Measurements from ENCODE around the gene TBX15.

DNA sequence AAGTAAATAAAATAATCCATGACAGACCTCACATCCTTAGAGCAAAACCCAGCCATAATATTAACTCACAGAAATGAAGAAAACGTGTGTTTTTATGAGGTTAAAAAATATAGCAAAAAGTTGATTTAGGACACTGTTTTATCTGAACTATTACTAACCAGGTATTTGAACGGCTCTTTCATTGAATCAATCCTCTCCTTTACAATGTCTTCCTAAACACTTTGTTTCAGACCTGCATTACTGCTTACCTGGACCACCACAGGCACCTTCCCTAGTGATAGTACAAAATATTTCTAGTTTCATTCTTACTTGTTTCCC is 25.0 kb downstream of the TBX15 start:
- TF ChIP-seq, protein P1, sequence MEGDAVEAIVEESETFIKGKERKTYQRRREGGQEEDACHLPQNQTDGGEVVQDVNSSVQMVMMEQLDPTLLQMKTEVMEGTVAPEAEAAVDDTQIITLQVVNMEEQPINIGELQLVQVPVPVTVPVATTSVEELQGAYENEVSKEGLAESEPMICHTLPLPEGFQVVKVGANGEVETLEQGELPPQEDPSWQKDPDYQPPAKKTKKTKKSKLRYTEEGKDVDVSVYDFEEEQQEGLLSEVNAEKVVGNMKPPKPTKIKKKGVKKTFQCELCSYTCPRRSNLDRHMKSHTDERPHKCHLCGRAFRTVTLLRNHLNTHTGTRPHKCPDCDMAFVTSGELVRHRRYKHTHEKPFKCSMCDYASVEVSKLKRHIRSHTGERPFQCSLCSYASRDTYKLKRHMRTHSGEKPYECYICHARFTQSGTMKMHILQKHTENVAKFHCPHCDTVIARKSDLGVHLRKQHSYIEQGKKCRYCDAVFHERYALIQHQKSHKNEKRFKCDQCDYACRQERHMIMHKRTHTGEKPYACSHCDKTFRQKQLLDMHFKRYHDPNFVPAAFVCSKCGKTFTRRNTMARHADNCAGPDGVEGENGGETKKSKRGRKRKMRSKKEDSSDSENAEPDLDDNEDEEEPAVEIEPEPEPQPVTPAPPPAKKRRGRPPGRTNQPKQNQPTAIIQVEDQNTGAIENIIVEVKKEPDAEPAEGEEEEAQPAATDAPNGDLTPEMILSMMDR (optimal IDR thresholded peaks at IDR 0.05 in 1 of 3, IDR thresholded peaks at IDR 0.05 in 1 of 3, conservative IDR thresholded peaks at IDR 0.05 in 1 of 3; ENCODE audit: extremely low read depth in 1 of 3, insufficient read depth in 2 of 3, low read length in 3 of 3) = no peak
- no peak for TF ChIP-seq EZH2 (IDR thresholded peaks at IDR 0.05; ENCODE audit: low read length)
